Activated naive CD4-positive, alpha-beta T cell treated with anti-CD3 and anti-CD28 coated beads, Interleukin-2, amount 10 ng/mL, durations not matched to agents 7 days and 5 days (primary cell): Measurements from ENCODE around the gene SLC35F3.
"Not testable (repeated sequence)": the region's sequence is repeated elsewhere in the genome, so short reads cannot be mapped to it uniquely, and the experiment has no call there.

ENCODE experiments used
- CTCF ChIA-PET: fragments of 350-600 bp; sonication (Branson Sonifier 250); formaldehyde crosslinking; loops from one replicate; lab custom pipeline; 2021; ENCODE audit warnings: antibody characterized with exemption; lab: Charles Lee
- DNase-seq: peaks from one replicate; pipeline ENCODE4 v3.0.0-alpha.2; 2020
- H3K27ac Mint-ChIP-seq: one replicate; pipeline ENCODE4 v1.8.0; 2021; ENCODE audit warnings: mild to moderate bottlenecking, moderate library complexity, mixed read lengths
- H3K27me3 Mint-ChIP-seq: one replicate; pipeline ENCODE4 v1.8.0; 2021; ENCODE audit warnings: mild to moderate bottlenecking, mixed read lengths
- H3K36me3 Mint-ChIP-seq: one replicate; pipeline ENCODE4 v1.8.0; 2021; ENCODE audit warnings: mixed read lengths
- H3K4me1 Mint-ChIP-seq: one replicate; pipeline ENCODE4 v1.8.0; 2021; ENCODE audit warnings: mixed read lengths
- H3K4me3 Mint-ChIP-seq: one replicate; pipeline ENCODE4 v1.8.0; 2021; ENCODE audit warnings: mild to moderate bottlenecking, moderate library complexity, mixed read lengths
- H3K9me3 Mint-ChIP-seq: one replicate; pipeline ENCODE4 v1.8.0; 2021; ENCODE audit warnings: mixed read lengths

Gene SLC35F3

DNA sequence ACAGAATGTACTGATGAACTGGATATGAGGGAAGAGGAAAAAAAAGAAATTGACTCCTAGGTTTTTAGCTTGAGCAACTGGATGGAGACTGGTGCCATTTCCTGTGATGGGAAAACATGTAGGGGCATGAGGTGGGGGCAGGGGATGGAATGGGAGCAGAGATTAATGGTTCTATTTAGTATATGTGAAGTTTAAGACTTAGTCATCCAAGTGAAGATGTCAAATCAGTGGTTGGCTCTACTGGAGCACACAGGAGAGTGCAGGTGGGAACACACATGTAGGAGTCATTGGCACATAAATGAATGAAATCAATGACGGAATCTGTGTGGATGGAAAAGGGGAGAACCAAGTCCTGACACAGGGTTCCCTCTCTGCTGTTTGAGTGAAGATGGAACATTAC is 244.3 kb downstream of the SLC35F3 start:
- H3K27ac Mint-ChIP-seq: no peak overlapping the region
- no peak overlapping the region for H3K4me3 Mint-ChIP-seq
- no peak for DNase-seq
- CTCF ChIA-PET: interaction anchor here (1.4 kb wide), 1 partner anchor 65 kb away, joined by 4 read pairs; no protein-coding TSS in a partner anchor
- no peaks in the 10 kb centered on the region for H3K36me3 Mint-ChIP-seq
- peaks cover 54% of the 10 kb centered on the region for H3K27me3 Mint-ChIP-seq
- H3K9me3 Mint-ChIP-seq: peaks cover 6% of the 10 kb centered on the region
- peaks cover 4% of the 10 kb centered on the region for H3K4me1 Mint-ChIP-seq

DNA sequence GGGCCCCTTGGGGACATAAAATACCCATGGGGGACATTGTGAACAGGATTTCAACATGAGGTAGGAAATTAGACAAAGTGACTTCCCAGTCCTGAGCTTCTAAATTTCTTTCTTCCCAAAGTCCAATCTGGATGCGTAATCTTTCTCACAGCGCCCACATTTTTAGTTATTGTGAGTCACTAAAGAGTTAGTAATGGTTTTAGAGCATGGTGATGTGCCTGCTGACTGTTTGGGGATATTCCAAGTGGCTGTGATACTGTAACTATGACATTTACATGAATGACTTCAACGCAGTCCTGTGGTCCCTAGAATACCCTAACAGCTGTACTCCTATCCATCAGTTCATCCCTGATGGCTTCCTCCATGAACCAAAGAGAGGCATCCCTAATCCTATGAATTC is 244.7 kb downstream of the SLC35F3 start:
- Mint-ChIP-seq H3K27me3 (peaks cover 50% of the 10 kb centered on the region), H3K36me3 (no peaks in the 10 kb centered on the region), H3K4me3 (no peak overlapping the region), H3K9me3 (peaks cover 6% of the 10 kb centered on the region), H3K4me1 (peaks cover 4% of the 10 kb centered on the region), H3K27ac (no peak overlapping the region)
- CTCF ChIA-PET: no interaction called here
- DNase-seq: no peak

DNA sequence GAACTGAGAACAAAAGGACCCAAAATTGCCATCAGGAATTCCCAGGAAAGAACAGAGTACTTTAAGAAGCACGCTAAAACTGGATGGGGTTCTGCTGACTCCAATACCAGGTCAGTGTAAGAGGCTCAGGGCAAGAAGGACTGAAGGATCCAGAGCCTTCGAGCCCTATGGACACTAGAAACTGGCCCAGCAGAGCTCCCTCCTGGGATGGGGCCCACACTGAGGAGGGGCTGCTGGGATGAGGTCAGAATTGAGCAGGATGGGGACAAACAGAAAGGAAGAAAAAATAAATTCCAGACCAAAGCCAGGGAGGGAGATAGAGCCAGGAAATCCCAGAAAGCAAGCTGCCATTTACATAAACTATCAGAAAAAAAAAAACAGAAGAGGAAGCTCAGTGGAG is 246.4 kb downstream of the SLC35F3 start:
- peaks cover 6% of the 10 kb centered on the region for H3K9me3 Mint-ChIP-seq
- no peak overlapping the region for H3K4me3 Mint-ChIP-seq
- H3K36me3 Mint-ChIP-seq: no peaks in the 10 kb centered on the region
- peaks cover 41% of the 10 kb centered on the region for H3K27me3 Mint-ChIP-seq
- peaks cover 4% of the 10 kb centered on the region for H3K4me1 Mint-ChIP-seq
- no peak overlapping the region for H3K27ac Mint-ChIP-seq
- CTCF ChIA-PET: interaction anchor here (1.0 to 1.5 kb wide), 2 partner anchors 58 to 159 kb away, joined by 3 to 5 read pairs; no protein-coding TSS in a partner anchor
- no peak for DNase-seq

DNA sequence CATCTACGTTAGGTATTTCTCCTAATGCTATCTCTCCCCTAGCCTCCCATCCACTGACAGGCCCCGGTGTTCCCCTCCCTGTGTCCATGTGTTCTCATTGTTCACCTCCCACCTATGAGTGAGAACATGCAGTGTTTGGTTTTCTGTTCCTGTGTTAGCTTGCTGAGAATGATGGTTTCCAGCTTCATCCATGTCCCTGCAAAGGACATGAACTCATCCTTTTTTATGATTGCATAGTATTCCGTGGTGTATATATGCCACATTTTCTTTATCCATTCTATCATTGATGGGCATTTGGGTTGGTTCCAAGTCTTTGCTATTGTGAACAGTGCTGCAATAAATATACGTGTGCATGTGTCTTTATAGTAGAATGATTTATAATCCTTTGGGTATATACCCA is 247.9 kb downstream of the SLC35F3 start:
- H3K36me3 Mint-ChIP-seq, DNase-seq, H3K27ac Mint-ChIP-seq, H3K9me3 Mint-ChIP-seq, H3K4me1 Mint-ChIP-seq, H3K4me3 Mint-ChIP-seq, CTCF ChIA-PET: not testable (repeated sequence)
- peaks cover 30% of the 10 kb centered on the region for H3K27me3 Mint-ChIP-seq

DNA sequence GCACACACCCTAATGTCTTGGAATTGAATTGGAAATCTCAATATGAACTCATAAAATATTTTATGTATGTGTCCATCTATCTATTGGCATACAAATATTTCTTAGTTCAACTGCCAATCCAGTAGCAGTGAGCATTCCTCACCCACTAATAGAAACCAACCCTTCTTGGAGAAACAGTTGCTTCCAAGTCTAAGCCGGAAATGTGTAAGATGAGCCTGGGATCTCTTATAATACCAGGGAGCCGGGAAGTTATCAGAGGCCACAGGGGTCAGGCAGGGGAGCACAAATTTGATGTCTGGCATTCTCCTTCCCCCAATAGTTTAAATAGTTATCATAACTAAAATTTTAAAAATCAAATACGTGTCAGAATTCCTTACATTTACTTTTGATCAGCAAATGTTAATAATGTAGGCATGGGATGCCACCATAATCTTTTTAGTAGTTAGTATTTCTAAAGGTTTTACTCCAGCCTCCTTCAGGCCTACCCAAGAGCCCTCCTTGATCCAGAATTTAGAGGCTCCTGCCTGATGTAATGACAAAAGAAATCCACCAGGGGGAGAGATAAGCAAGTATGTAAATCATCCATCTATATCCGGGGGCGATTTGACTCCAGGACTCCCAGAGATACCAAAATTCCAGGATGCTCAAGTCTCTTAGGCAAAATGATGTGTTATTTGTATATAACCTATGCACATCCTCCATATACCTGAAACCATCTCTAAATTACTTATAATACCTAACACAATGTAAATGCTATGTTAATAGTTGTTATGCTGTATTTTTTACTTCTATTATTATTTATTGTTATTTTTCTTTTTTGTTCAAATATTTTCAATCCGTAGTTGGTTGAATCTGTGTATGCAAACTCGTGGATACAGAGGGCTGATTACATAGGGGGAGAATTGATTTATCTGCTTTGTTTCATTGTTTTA is 250.1 kb downstream of the SLC35F3 start:
- CTCF ChIA-PET: interaction anchor here (1.0 to 1.5 kb wide), 10 partner anchors 17 to 202 kb away, joined by 3 to 24 read pairs (median 5); no protein-coding TSS in a partner anchor
- no peaks in the 10 kb centered on the region for H3K4me1 Mint-ChIP-seq
- H3K27me3 Mint-ChIP-seq: peaks cover 18% of the 10 kb centered on the region
- H3K4me3 Mint-ChIP-seq: no peak overlapping the region
- DNase-seq: peak; percentile 32
- H3K9me3 Mint-ChIP-seq: no peaks in the 10 kb centered on the region
- no peak overlapping the region for H3K27ac Mint-ChIP-seq
- no peaks in the 10 kb centered on the region for H3K36me3 Mint-ChIP-seq

- H3K4me1 Mint-ChIP-seq: peaks cover 28% of the 10 kb centered on the region
- H3K27ac Mint-ChIP-seq: no peak overlapping the region
- peaks cover 4% of the 10 kb centered on the region for H3K9me3 Mint-ChIP-seq
- no peak overlapping the region for H3K4me3 Mint-ChIP-seq
- DNase-seq: no peak
- H3K36me3 Mint-ChIP-seq: peaks cover 5% of the 10 kb centered on the region
- peaks cover 13% of the 10 kb centered on the region for H3K27me3 Mint-ChIP-seq
- CTCF ChIA-PET: interaction anchor here (0.6 to 2.7 kb wide), 4 partner anchors 26 to 1369 kb away, joined by 3 to 17 read pairs (median 6); no protein-coding TSS in a partner anchor
Observed at GRCh38 chr1:234162661-234163060, 258.2 kb downstream of the SLC35F3 start.

- peaks cover 4% of the 10 kb centered on the region for H3K9me3 Mint-ChIP-seq
- CTCF ChIA-PET: interaction anchor here (0.9 to 2.7 kb wide), 3 partner anchors 26 to 147 kb away, joined by 4 to 17 read pairs (median 6); no protein-coding TSS in a partner anchor
Observed at GRCh38 chr1:234163267-234163919, 258.9 kb downstream of the SLC35F3 start.

GRCh38 chr1:234164098-234164709 is 259.7 kb downstream of the SLC35F3 start:
- H3K4me1 Mint-ChIP-seq: peaks cover 41% of the 10 kb centered on the region
- H3K27me3 Mint-ChIP-seq: peaks cover 15% of the 10 kb centered on the region
- no peak overlapping the region for H3K27ac Mint-ChIP-seq
- H3K4me3 Mint-ChIP-seq: no peak overlapping the region
- H3K36me3 Mint-ChIP-seq: peaks cover 13% of the 10 kb centered on the region
- CTCF ChIA-PET: interaction anchor here (0.9 to 2.7 kb wide), 2 partner anchors 25 to 49 kb away, joined by 4 to 17 read pairs; no protein-coding TSS in a partner anchor
- peaks cover 6% of the 10 kb centered on the region for H3K9me3 Mint-ChIP-seq
- no peak for DNase-seq

More at GRCh38 chr1:234163267-234163919, 258.9 kb downstream of the SLC35F3 start:
- H3K4me1 Mint-ChIP-seq: peaks cover 33% of the 10 kb centered on the region
- H3K4me3 Mint-ChIP-seq: no peak overlapping the region
- H3K36me3 Mint-ChIP-seq: peaks cover 6% of the 10 kb centered on the region
- no peak overlapping the region for H3K27ac Mint-ChIP-seq
- peaks cover 12% of the 10 kb centered on the region for H3K27me3 Mint-ChIP-seq
- peak; percentile 26 for DNase-seq

GRCh38 chr1:234168061-234168724 is 263.7 kb downstream of the SLC35F3 start:
- peaks cover 73% of the 10 kb centered on the region for H3K4me1 Mint-ChIP-seq
- CTCF ChIA-PET: interaction anchor here (1.5 to 7.0 kb wide), 2 partner anchors 21 to 143 kb away, joined by 4 to 41 read pairs; no protein-coding TSS in a partner anchor
- no peak overlapping the region for H3K27ac Mint-ChIP-seq
- no peak overlapping the region for H3K4me3 Mint-ChIP-seq
- peaks cover 14% of the 10 kb centered on the region for H3K9me3 Mint-ChIP-seq
- H3K27me3 Mint-ChIP-seq: peaks cover 15% of the 10 kb centered on the region
- no peak for DNase-seq
- H3K36me3 Mint-ChIP-seq: peaks cover 24% of the 10 kb centered on the region

DNA sequence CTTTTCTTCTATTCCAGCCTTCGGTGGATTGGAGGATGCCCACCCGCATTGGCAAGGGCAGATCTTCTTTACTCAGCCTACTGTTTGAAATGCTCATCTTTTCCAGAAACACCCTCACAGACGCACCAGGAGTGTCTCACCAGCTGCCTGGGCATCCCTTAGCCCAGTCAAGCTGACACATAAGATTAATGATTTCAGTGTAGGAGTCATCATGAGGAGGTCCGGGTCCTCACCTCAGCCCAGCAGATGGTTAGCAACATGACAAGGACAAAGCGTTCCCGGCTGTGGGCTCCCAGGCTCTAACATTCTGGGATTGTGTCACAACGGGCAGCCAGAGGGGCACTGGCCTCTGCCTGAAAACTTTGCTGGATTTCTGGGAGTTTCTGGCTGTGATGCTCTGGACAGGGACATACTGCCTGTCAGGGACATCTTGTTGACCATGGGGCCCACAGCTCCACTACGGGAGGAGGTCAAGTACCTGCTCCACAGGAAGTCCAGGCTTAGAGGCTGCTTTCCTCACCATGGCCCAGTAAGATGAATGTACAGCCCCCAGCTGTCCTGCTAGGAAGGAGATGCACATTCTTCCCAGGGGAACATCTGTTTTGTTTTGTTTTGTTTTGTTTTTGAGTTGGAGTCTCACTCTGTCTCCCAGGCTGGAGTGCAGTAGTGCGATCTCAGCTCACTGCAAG is 264.8 kb downstream of the SLC35F3 start:
- no peak for DNase-seq
- peaks cover 9% of the 10 kb centered on the region for H3K27me3 Mint-ChIP-seq
- H3K9me3 Mint-ChIP-seq: peaks cover 16% of the 10 kb centered on the region
- H3K36me3 Mint-ChIP-seq: peaks cover 25% of the 10 kb centered on the region
- H3K4me1 Mint-ChIP-seq: peaks cover 67% of the 10 kb centered on the region
- CTCF ChIA-PET: interaction anchor here (1.5 to 7.0 kb wide), 2 partner anchors 19 to 141 kb away, joined by 4 to 41 read pairs; no protein-coding TSS in a partner anchor
- peak overlapping the region; percentile 92 for H3K27ac Mint-ChIP-seq
- no peak overlapping the region for H3K4me3 Mint-ChIP-seq

- H3K27me3 Mint-ChIP-seq: peaks cover 11% of the 10 kb centered on the region
- H3K36me3 Mint-ChIP-seq: peaks cover 25% of the 10 kb centered on the region
- no peak for DNase-seq
- H3K4me3 Mint-ChIP-seq: no peak overlapping the region
- H3K27ac Mint-ChIP-seq: peak overlapping the region; percentile 92
- peaks cover 62% of the 10 kb centered on the region for H3K4me1 Mint-ChIP-seq
- CTCF ChIA-PET: interaction anchor here (2.0 to 7.0 kb wide), 3 partner anchors 16 to 140 kb away, joined by 7 to 41 read pairs (median 14); no protein-coding TSS in a partner anchor
- H3K9me3 Mint-ChIP-seq: peaks cover 16% of the 10 kb centered on the region
Observed at GRCh38 chr1:234170067-234170466, 265.6 kb downstream of the SLC35F3 start.

- Mint-ChIP-seq H3K36me3 (peaks cover 25% of the 10 kb centered on the region), H3K27me3 (peaks cover 14% of the 10 kb centered on the region), H3K4me3 (peak overlapping the region; percentile 43), H3K4me1 (peaks cover 60% of the 10 kb centered on the region), H3K9me3 (peaks cover 16% of the 10 kb centered on the region), H3K27ac (peak overlapping the region; percentile 92)
- CTCF ChIA-PET: interaction anchor here (0.9 to 7.0 kb wide), 5 partner anchors 17 to 139 kb away, joined by 3 to 41 read pairs (median 7); no protein-coding TSS in a partner anchor
- DNase-seq: peak; percentile 63
Observed at GRCh38 chr1:234170622-234171021, 266.1 kb downstream of the SLC35F3 start.
